Peyer's patch (tissue), 4 donors: ENCODE measurements around the gene LIPK.

Experiments
- POLR2A ChIP-seq, 2 donors: fragments of 450-650 bp; IDR thresholded peaks; one replicate each; pipeline ENCODE4 v1.5.1; 2017; ENCODE audit warnings: antibody characterized with exemption in 2 of 2, mild to moderate bottlenecking in 2 of 2, moderate library complexity in 2 of 2
- TF ChIP-seq, protein P1 (sequence below), 6 experiments: fragments of 450-650 bp in 4 of 6; fragments of 200-600 bp in 2 of 6; sonication (generic) in 1 of 6; IDR thresholded peaks; one replicate each; pipeline ENCODE4 v1.5.1; 2017 to 2019; ENCODE audit warnings: antibody characterized with exemption in 6 of 6, mild to moderate bottlenecking in 3 of 6, moderate library complexity in 1 of 6

DNA sequence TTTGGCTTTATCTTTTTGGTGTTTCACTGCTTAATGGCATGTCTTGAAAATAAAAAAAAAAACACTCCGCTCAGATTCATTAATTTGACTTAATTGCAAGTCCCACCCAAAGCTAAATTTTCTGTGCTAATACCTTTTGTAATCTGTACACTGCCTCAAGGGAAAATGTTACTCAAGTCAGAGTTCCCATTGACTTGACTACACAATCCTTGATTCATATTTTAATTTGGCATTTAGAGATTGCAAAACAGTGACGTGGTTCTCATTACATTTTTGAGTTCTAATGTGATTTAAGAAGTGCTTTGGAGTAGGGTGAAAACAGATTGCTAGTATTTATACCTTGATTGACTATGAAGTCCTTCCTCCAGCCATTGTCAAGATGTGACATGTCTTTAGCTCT lies 75.2 kb downstream of the LIPK start:
- TF ChIP-seq, protein P1, sequence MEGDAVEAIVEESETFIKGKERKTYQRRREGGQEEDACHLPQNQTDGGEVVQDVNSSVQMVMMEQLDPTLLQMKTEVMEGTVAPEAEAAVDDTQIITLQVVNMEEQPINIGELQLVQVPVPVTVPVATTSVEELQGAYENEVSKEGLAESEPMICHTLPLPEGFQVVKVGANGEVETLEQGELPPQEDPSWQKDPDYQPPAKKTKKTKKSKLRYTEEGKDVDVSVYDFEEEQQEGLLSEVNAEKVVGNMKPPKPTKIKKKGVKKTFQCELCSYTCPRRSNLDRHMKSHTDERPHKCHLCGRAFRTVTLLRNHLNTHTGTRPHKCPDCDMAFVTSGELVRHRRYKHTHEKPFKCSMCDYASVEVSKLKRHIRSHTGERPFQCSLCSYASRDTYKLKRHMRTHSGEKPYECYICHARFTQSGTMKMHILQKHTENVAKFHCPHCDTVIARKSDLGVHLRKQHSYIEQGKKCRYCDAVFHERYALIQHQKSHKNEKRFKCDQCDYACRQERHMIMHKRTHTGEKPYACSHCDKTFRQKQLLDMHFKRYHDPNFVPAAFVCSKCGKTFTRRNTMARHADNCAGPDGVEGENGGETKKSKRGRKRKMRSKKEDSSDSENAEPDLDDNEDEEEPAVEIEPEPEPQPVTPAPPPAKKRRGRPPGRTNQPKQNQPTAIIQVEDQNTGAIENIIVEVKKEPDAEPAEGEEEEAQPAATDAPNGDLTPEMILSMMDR (IDR thresholded peaks at IDR 0.05), result no peak
- TF ChIP-seq POLR2A (IDR thresholded peaks at IDR 0.05), result no peak
